ENCODE measurements around the gene PLA2G5.

The PLA2G5 gene

GRCh38 chr1:20107351-20107750, 37.4 kb downstream of the PLA2G5 start:
- peak overlapping the region; percentile 10 for H2AK5ac ChIP-seq (ENCODE audit: low read length)
- no peak overlapping the region for H2AFZ ChIP-seq (ENCODE audit: insufficient read depth, low read length, poor library complexity)
- H3K79me2 ChIP-seq (ENCODE audit: control insufficient read depth, insufficient read depth, low read length, poor library complexity) = no peaks in the 10 kb centered on the region
- peak overlapping the region; percentile 21 for H3K14ac ChIP-seq (ENCODE audit: low read length)
- no CpG with 5 or more reads among the region's 4 CpGs for WGBS (ENCODE audit: extremely low coverage, insufficient coverage, insufficient read length)
- no peaks in the 10 kb centered on the region for H3K27me3 ChIP-seq (ENCODE audit: insufficient read depth, low read length)
- no peaks in the 10 kb centered on the region for H3K36me3 ChIP-seq (ENCODE audit: control insufficient read depth in 1 of 2, insufficient read depth in 2 of 2, low read length in 2 of 2)
- peak overlapping the region; percentile 20 for H2BK12ac ChIP-seq (ENCODE audit: low read length)
- no peak overlapping the region for H3K23ac ChIP-seq (ENCODE audit: low read length)
- H3K4me1 ChIP-seq (ENCODE audit: control insufficient read depth in 1 of 2, insufficient read depth in 2 of 2, low read length in 2 of 2) = peaks cover 6 to 18% of the 10 kb centered on the region in 2 experiments
- no peak overlapping the region for H3K4me3 ChIP-seq (ENCODE audit: low read depth, low read length)
- H4K12ac ChIP-seq (ENCODE audit: low read depth, low read length) = no peak overlapping the region
- no peak overlapping the region for H3K4ac ChIP-seq (ENCODE audit: low read depth, low read length)
- H3K18ac ChIP-seq (ENCODE audit: low read length) = no peak overlapping the region
- H2BK5ac ChIP-seq (ENCODE audit: low read depth, low read length, poor library complexity) = peak overlapping the region; percentile 10
- no peak overlapping the region for H3K4me2 ChIP-seq (ENCODE audit: low read length)
- H4K91ac ChIP-seq (ENCODE audit: low read depth, low read length) = peak overlapping the region; percentile 72
- no peak overlapping the region for H3K27ac ChIP-seq (ENCODE audit: low read depth, low read length)
- H3K79me1 ChIP-seq (ENCODE audit: low read length) = peaks cover 11% of the 10 kb centered on the region
- no peak overlapping the region for H3K9ac ChIP-seq (ENCODE audit: low read length)
- peaks cover 2% of the 10 kb centered on the region for H3K9me3 ChIP-seq (ENCODE audit: insufficient read depth, low read depth, low read length)
- DNase-seq = no peak
- peak overlapping the region; percentile 74 for H2BK120ac ChIP-seq (ENCODE audit: insufficient read depth, low read length, poor library complexity)
- peak overlapping the region; percentile 8 for H4K8ac ChIP-seq (ENCODE audit: low read depth, low read length)

GRCh38 chr1:20107796-20108195, 37.8 kb downstream of the PLA2G5 start:
- no peak overlapping the region for H3K18ac ChIP-seq (ENCODE audit: low read length)
- no peaks in the 10 kb centered on the region for H3K27me3 ChIP-seq (ENCODE audit: insufficient read depth, low read length)
- H3K79me1 ChIP-seq (ENCODE audit: low read length) = peaks cover 11% of the 10 kb centered on the region
- H4K8ac ChIP-seq (ENCODE audit: low read depth, low read length) = no peak overlapping the region
- peak overlapping the region; percentile 74 for H2BK120ac ChIP-seq (ENCODE audit: insufficient read depth, low read length, poor library complexity)
- H2BK12ac ChIP-seq (ENCODE audit: low read length) = no peak overlapping the region
- DNase-seq = peak in 1 of 2 donors; percentile 40
- no peaks in the 10 kb centered on the region for H3K79me2 ChIP-seq (ENCODE audit: control insufficient read depth, insufficient read depth, low read length, poor library complexity)
- no peak overlapping the region for H3K27ac ChIP-seq (ENCODE audit: low read depth, low read length)
- peak overlapping the region; percentile 10 for H2BK5ac ChIP-seq (ENCODE audit: low read depth, low read length, poor library complexity)
- peaks cover 6 to 18% of the 10 kb centered on the region in 2 experiments for H3K4me1 ChIP-seq (ENCODE audit: control insufficient read depth in 1 of 2, insufficient read depth in 2 of 2, low read length in 2 of 2)
- no peak overlapping the region for H3K9ac ChIP-seq (ENCODE audit: low read length)
- peak overlapping the region; percentile 72 for H4K91ac ChIP-seq (ENCODE audit: low read depth, low read length)
- peak overlapping the region; percentile 21 for H3K14ac ChIP-seq (ENCODE audit: low read length)
- no peak overlapping the region for H3K4me2 ChIP-seq (ENCODE audit: low read length)
- H4K12ac ChIP-seq (ENCODE audit: low read depth, low read length) = no peak overlapping the region
- H3K36me3 ChIP-seq (ENCODE audit: control insufficient read depth in 1 of 2, insufficient read depth in 2 of 2, low read length in 2 of 2) = no peaks in the 10 kb centered on the region
- H2AFZ ChIP-seq (ENCODE audit: insufficient read depth, low read length, poor library complexity) = no peak overlapping the region
- H3K4ac ChIP-seq (ENCODE audit: low read depth, low read length) = no peak overlapping the region
- peaks cover 2% of the 10 kb centered on the region for H3K9me3 ChIP-seq (ENCODE audit: insufficient read depth, low read depth, low read length)
- no peak overlapping the region for H2AK5ac ChIP-seq (ENCODE audit: low read length)
- H3K23ac ChIP-seq (ENCODE audit: low read length) = no peak overlapping the region
- no peak overlapping the region for H3K4me3 ChIP-seq (ENCODE audit: low read depth, low read length)
- no CpG with 5 or more reads among the region's 4 CpGs for WGBS (ENCODE audit: extremely low coverage, insufficient coverage, insufficient read length)

GRCh38 chr1:20108366-20109123, 38.6 kb downstream of the PLA2G5 start:
- peaks cover 2% of the 10 kb centered on the region for H3K9me3 ChIP-seq (ENCODE audit: insufficient read depth, low read depth, low read length)
- H3K23ac ChIP-seq (ENCODE audit: low read length) = no peak overlapping the region
- peak overlapping the region; percentile 8 for H4K91ac ChIP-seq (ENCODE audit: low read depth, low read length)
- peaks cover 6 to 18% of the 10 kb centered on the region in 2 experiments for H3K4me1 ChIP-seq (ENCODE audit: control insufficient read depth in 1 of 2, insufficient read depth in 2 of 2, low read length in 2 of 2)
- peaks cover 11% of the 10 kb centered on the region for H3K79me1 ChIP-seq (ENCODE audit: low read length)
- peak overlapping the region; percentile 28 for H3K14ac ChIP-seq (ENCODE audit: low read length)
- H3K4me3 ChIP-seq (ENCODE audit: low read depth, low read length) = no peak overlapping the region
- DNase-seq = no peak
- no peak overlapping the region for H3K4me2 ChIP-seq (ENCODE audit: low read length)
- no peak overlapping the region for H2AFZ ChIP-seq (ENCODE audit: insufficient read depth, low read length, poor library complexity)
- H2BK12ac ChIP-seq (ENCODE audit: low read length) = peak overlapping the region; percentile 37
- H2BK5ac ChIP-seq (ENCODE audit: low read depth, low read length, poor library complexity) = no peak overlapping the region
- no peaks in the 10 kb centered on the region for H3K79me2 ChIP-seq (ENCODE audit: control insufficient read depth, insufficient read depth, low read length, poor library complexity)
- H4K8ac ChIP-seq (ENCODE audit: low read depth, low read length) = no peak overlapping the region
- no peak overlapping the region for H3K27ac ChIP-seq (ENCODE audit: low read depth, low read length)
- H3K18ac ChIP-seq (ENCODE audit: low read length) = no peak overlapping the region
- H4K12ac ChIP-seq (ENCODE audit: low read depth, low read length) = no peak overlapping the region
- no peaks in the 10 kb centered on the region for H3K36me3 ChIP-seq (ENCODE audit: control insufficient read depth in 1 of 2, insufficient read depth in 2 of 2, low read length in 2 of 2)
- no peaks in the 10 kb centered on the region for H3K27me3 ChIP-seq (ENCODE audit: insufficient read depth, low read length)
- no peak overlapping the region for H2AK5ac ChIP-seq (ENCODE audit: low read length)
- no peak overlapping the region for H3K9ac ChIP-seq (ENCODE audit: low read length)
- no peak overlapping the region for H2BK120ac ChIP-seq (ENCODE audit: insufficient read depth, low read length, poor library complexity)
- no peak overlapping the region for H3K4ac ChIP-seq (ENCODE audit: low read depth, low read length)
- no CpG with 5 or more reads among the region's 5 CpGs for WGBS (ENCODE audit: extremely low coverage, insufficient coverage, insufficient read length)

GRCh38 chr1:20109223-20109856, 39.3 kb downstream of the PLA2G5 start:
- Histone ChIP-seq H2AK5ac (ENCODE audit: low read length) (peak overlapping the region; percentile 18), H2BK120ac (ENCODE audit: insufficient read depth, low read length, poor library complexity) (no peak overlapping the region), H3K4me1 (ENCODE audit: control insufficient read depth in 1 of 2, insufficient read depth in 2 of 2, low read length in 2 of 2) (peaks cover 6 to 18% of the 10 kb centered on the region in 2 experiments), H3K79me1 (ENCODE audit: low read length) (peaks cover 11% of the 10 kb centered on the region), H3K9ac (ENCODE audit: low read length) (no peak overlapping the region), H3K4me3 (ENCODE audit: low read depth, low read length) (no peak overlapping the region), H3K4ac (ENCODE audit: low read depth, low read length) (no peak overlapping the region), H3K79me2 (ENCODE audit: control insufficient read depth, insufficient read depth, low read length, poor library complexity) (no peaks in the 10 kb centered on the region), H2AFZ (ENCODE audit: insufficient read depth, low read length, poor library complexity) (no peak overlapping the region), H4K91ac (ENCODE audit: low read depth, low read length) (peak overlapping the region; percentile 45), H3K18ac (ENCODE audit: low read length) (no peak overlapping the region), H4K8ac (ENCODE audit: low read depth, low read length) (no peak overlapping the region), H3K14ac (ENCODE audit: low read length) (peak overlapping the region; percentile 28), H3K27me3 (ENCODE audit: insufficient read depth, low read length) (no peaks in the 10 kb centered on the region), H2BK5ac (ENCODE audit: low read depth, low read length, poor library complexity) (no peak overlapping the region), H3K4me2 (ENCODE audit: low read length) (no peak overlapping the region), H3K36me3 (ENCODE audit: control insufficient read depth in 1 of 2, insufficient read depth in 2 of 2, low read length in 2 of 2) (no peaks in the 10 kb centered on the region), H2BK12ac (ENCODE audit: low read length) (peak overlapping the region; percentile 37), H4K12ac (ENCODE audit: low read depth, low read length) (no peak overlapping the region), H3K23ac (ENCODE audit: low read length) (no peak overlapping the region), H3K27ac (ENCODE audit: low read depth, low read length) (no peak overlapping the region), H3K9me3 (ENCODE audit: insufficient read depth, low read depth, low read length) (peaks cover 2% of the 10 kb centered on the region)
- no CpG with 5 or more reads among the region's 4 CpGs for WGBS (ENCODE audit: extremely low coverage, insufficient coverage, insufficient read length)
- DNase-seq = no peak

Data from trophoblast cell (in vitro differentiated cells and primary cell).